ENCODE measurements around the gene CDK5.
A peak's percentile ranks its signal among the peaks of the same experiment; 100 is the strongest.
"Not testable (repeated sequence)": the region's sequence is repeated elsewhere in the genome, so short reads cannot be mapped to it uniquely, and the experiment has no call there.

CDK5 gene

GRCh38 chr7:151013356-151013732 lies 44.4 kb downstream of the CDK5 start:
- DNase-seq: no peak

DNA sequence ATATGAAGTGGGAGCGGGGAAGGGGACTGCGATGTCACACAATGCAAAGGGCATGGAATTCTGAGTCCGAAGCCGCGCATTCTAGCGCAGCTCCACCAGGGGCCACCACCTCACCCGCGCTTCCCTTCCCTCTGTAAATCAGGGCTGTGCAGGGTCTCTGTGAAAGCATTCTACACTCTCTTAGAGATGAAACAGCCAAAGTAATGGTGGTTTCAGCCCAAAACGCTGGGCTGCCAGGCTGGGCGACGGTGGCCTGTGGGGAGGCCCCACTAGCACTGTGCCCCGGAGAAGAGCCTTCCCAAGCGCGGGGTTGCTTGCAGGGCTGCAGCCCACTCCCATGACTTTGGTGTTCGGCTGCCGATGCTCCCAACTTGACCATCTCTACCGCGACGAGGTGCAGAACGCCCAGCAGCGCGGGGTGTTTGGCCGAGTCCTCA lies 44.8 kb downstream of the CDK5 start:
- no peak for DNase-seq

DNA sequence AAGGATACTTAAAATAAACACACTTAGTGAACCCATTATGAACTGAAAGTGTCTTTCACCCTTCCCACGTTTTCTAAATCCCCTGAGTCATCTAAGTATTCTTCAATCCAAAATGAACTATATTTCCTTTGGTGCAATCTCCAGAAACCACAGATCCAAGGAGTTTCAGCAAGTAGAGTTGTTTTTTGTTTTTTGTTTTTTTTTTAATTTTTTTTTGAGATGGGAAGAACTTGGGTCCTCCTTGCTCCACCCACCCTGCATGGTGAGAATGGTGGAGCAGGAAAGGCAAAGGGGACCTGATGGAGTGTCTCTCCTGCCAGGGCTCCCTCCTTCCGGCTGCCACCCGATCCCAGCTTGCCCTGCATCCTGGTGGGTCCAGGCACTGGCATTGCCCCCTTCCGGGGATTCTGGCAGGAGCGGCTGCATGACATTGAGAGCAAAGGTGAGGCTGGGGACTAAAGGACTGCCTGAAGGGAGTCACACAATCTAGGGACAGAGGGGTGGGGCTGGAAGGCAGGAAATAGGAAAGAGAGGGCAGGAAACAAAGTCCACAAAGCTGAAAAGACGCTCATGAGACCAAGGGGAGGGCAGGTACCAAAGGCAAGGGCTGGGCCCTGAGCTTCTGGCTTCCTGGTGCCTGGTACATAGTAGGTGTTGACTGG lies 45.5 kb downstream of the CDK5 start:
- no peak for DNase-seq

- DNase-seq: not testable (repeated sequence)
Observed at GRCh38 chr7:151011616-151012015, 46.1 kb downstream of the CDK5 start.

DNA sequence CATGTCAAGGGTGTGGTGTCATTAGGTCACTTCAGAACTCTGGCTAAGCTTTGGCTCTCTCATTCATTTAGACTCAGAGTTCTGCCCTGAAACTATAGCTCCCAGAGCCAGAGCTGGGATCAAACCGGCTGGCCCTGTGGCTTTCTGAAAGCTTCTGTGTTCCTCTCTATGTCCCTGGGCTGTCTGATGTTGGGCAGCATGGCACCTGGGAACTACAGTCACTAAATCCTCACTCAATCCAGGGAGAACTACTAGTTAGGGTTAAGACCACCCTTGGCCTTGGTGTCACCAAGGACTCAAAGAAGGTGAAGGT lies 46.6 kb downstream of the CDK5 start:
- no peak for DNase-seq

- DNase-seq: peak; percentile 43
Observed at GRCh38 chr7:151010307-151011096, 47.2 kb downstream of the CDK5 start.

DNA sequence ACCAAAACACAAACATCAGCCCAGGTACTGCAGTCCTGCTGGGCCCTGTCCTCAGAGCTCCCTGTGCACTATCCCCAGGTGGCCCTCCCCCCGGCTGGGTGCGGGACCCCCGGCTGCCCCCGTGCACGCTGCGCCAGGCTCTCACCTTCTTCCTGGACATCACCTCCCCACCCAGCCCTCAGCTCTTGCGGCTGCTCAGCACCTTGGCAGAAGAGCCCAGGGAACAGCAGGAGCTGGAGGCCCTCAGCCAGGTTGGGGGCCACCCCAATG lies 47.7 kb downstream of the CDK5 start:
- DNase-seq: no peak

GRCh38 chr7:151009327-151010036 lies 48.2 kb downstream of the CDK5 start:
- DNase-seq: no peak

DNA sequence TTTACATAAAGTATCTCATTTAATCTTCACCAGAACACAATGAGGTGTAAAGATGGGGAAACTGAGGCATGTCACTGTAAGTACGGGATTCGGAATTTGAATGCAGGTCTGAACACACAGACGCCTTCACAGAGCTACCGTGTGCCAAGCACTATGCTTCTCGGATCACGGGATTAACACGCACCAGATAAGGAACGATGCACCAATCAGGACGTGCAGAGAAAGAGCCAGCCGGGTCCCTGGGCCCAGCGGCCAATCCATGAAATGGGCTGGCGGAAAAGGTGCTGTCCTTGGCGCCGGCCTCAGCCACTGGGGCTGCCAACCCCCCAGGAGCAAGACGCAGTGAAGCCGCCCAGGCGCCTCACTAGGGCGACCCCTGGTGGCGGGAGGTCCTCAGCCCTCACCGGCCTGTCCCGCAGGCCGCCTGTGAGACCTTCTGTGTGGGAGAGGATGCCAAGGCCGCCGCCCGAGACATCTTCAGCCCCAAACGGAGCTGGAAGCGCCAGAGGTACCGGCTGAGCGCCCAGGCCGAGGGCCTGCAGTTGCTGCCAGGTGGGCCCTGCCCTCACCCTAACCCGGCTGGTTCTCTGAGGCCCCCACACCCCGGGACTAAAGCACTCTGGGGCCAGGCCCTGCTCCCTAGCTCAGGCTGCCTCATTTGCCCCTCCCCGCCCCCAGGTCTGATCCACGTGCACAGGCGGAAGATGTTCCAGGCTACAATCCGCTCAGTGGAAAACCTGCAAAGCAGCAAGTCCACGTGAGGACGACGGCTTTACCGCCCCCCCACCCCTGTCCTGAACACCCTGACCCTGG lies 49.0 kb downstream of the CDK5 start:
- DNase-seq: peak; percentile 74

GRCh38 chr7:151008143-151008510 lies 49.6 kb downstream of the CDK5 start:
- DNase-seq: no peak

GRCh38 chr7:151007469-151007898 lies 50.2 kb downstream of the CDK5 start:
- no peak for DNase-seq

DNA sequence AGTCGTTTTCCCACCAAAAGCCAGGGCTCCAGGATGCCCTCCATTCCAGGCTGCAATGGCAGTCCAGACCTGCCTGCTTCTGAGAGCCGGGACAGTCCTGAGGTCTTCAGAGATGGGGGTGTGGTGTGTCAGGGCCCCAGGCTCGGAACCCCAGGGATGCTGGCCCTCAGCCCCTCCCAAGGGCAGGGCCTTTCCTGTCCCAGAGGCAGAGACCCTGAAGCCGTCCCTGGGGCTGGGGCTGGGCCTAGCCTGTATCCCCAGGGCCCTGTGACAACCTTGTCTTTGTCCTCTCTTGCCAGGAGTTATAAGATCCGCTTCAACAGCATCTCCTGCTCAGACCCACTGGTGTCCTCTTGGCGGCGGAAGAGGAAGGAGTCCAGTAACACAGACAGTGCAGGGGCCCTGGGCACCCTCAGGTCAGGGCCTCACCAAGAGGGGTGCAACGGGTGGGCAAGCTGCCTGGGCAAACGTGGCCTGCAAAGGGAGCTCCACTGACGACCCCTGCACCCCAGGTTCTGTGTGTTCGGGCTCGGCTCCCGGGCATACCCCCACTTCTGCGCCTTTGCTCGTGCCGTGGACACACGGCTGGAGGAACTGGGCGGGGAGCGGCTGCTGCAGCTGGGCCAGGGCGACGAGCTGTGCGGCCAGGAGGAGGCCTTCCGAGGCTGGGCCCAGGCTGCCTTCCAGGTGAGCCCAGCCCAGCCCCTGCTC lies 51.0 kb downstream of the CDK5 start:
- DNase-seq: no peak

DNA sequence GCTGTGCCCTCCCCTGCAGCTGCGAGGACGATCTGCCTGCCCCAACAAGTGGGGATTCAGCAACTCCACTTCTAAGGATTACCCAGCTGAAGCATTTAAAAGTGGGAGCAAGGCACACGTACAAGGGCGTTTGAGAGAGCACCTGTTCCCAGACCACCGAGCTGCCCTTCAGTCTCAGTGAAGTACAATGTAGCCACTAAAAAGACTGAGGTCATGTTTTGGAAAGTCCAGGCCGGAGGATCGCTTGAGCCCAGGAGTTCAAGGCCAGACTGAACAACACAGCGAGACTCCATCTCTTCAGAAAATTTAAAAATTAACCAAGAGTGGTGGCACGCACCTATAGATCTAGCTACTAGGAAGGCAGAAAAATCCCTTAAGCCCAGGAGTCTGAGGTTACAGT lies 52.1 kb downstream of the CDK5 start:
- DNase-seq: no peak
